ENCODE data around the gene AP3S2.

The AP3S2 gene

GRCh38 chr15:89827829-89828228, 66.0 kb downstream of the AP3S2 start:
- peaks cover 10% of the 10 kb centered on the region for H3K36me3 Mint-ChIP-seq (ENCODE audit: low read depth)
- H3K9me3 Mint-ChIP-seq: no peaks in the 10 kb centered on the region
- TF ChIP-seq CTCF (IDR thresholded peaks at IDR 0.05): no peak
- DNase-seq: no peak
- peaks cover 3% of the 10 kb centered on the region for H3K27me3 Mint-ChIP-seq (ENCODE audit: low read depth, poor library complexity)
- no peak overlapping the region for H3K4me3 Mint-ChIP-seq
- H3K27ac Mint-ChIP-seq: peak overlapping the region; percentile 97
- peaks cover 43% of the 10 kb centered on the region for H3K4me1 Mint-ChIP-seq

GRCh38 chr15:89826671-89827655, 66.8 kb downstream of the AP3S2 start:
- Mint-ChIP-seq H3K4me3 (peak overlapping the region; percentile 39), H3K27ac (no peak overlapping the region), H3K36me3 (ENCODE audit: low read depth) (peaks cover 6% of the 10 kb centered on the region), H3K9me3 (no peaks in the 10 kb centered on the region), H3K27me3 (ENCODE audit: low read depth, poor library complexity) (peaks cover 10% of the 10 kb centered on the region), H3K4me1 (peaks cover 43% of the 10 kb centered on the region)
- TF ChIP-seq CTCF (IDR thresholded peaks at IDR 0.05): no peak
- DNase-seq: no peak

GRCh38 chr15:89825271-89825940, 68.4 kb downstream of the AP3S2 start:
- Mint-ChIP-seq H3K4me1 (peaks cover 41% of the 10 kb centered on the region), H3K36me3 (ENCODE audit: low read depth) (no peaks in the 10 kb centered on the region), H3K27me3 (ENCODE audit: low read depth, poor library complexity) (peaks cover 26% of the 10 kb centered on the region), H3K4me3 (no peak overlapping the region), H3K9me3 (no peaks in the 10 kb centered on the region), H3K27ac (no peak overlapping the region)
- no peak for DNase-seq
- no peak for TF ChIP-seq CTCF (IDR thresholded peaks at IDR 0.05)

GRCh38 chr15:89824607-89824867, 69.3 kb downstream of the AP3S2 start:
- DNase-seq: no peak
- H3K36me3 Mint-ChIP-seq (ENCODE audit: low read depth): no peaks in the 10 kb centered on the region
- no peak overlapping the region for H3K27ac Mint-ChIP-seq
- peaks cover 32% of the 10 kb centered on the region for H3K4me1 Mint-ChIP-seq
- no peak for TF ChIP-seq CTCF (IDR thresholded peaks at IDR 0.05)
- H3K4me3 Mint-ChIP-seq: no peak overlapping the region
- H3K9me3 Mint-ChIP-seq: no peaks in the 10 kb centered on the region
- peaks cover 32% of the 10 kb centered on the region for H3K27me3 Mint-ChIP-seq (ENCODE audit: low read depth, poor library complexity)

GRCh38 chr15:89823836-89824606, 69.8 kb downstream of the AP3S2 start:
- Mint-ChIP-seq H3K27ac (no peak overlapping the region), H3K36me3 (ENCODE audit: low read depth) (no peaks in the 10 kb centered on the region), H3K4me1 (peaks cover 27% of the 10 kb centered on the region), H3K4me3 (no peak overlapping the region), H3K27me3 (ENCODE audit: low read depth, poor library complexity) (peaks cover 38% of the 10 kb centered on the region), H3K9me3 (no peaks in the 10 kb centered on the region)
- no peak for TF ChIP-seq CTCF (IDR thresholded peaks at IDR 0.05)
- DNase-seq: no peak
